H1 (cell line): ENCODE measurements around the gene ZNF473. TPM values are rescaled to one million over a fixed set of nuclear protein-coding genes. Genes with fewer than 3 reads are reported as not detected.
"Not testable (repeated sequence)": the region's sequence is repeated elsewhere in the genome, so short reads cannot be mapped to it uniquely, and the experiment has no call there.

Source experiments
- CTCF ChIA-PET: fragments of 300-600 bp; sonication (Branson Sonifier 250); formaldehyde crosslinking; loops from one replicate; lab custom pipeline; 2021; ENCODE audit not compliant: partially characterized antibody; lab: Charles Lee
- POLR2A ChIA-PET: fragments of 300-600 bp; sonication (Branson Sonifier 250); formaldehyde crosslinking; loops from one replicate; lab custom pipeline; 2021; ENCODE audit warnings: inconsistent platforms; ENCODE audit not compliant: partially characterized antibody; lab: Charles Lee
- DNase-seq, 2 experiments: peaks; one replicate each; pipeline versions ENCODE4 v3.0.0 to v3.0.0-alpha.2; 2010 to 2022; ENCODE audit warnings: low spot score in 2 of 2, low read depth in 1 of 2, mixed read lengths in 1 of 2
- FAIRE-seq: peaks from 2 replicates; lab custom pipeline; 2011; peaks lifted over from hg19 to GRCh38; lab: Jason Lieb, UNC
- H2AFZ ChIP-seq: 2 replicates; pipeline ENCODE4 v1.8.1; 2012; ENCODE audit warnings: low read length, inconsistent platforms
- H2AK5ac ChIP-seq: 2 replicates; pipeline ENCODE4 v1.6.1; 2013; ENCODE audit warnings: low read depth, low read length
- H2BK120ac ChIP-seq: replicated peaks from 2 replicates; pipeline ENCODE3; 2013; ENCODE audit warnings: low read depth, low read length, inconsistent platforms
- H2BK12ac ChIP-seq: 2 replicates; pipeline ENCODE4 v1.6.1; 2013; ENCODE audit warnings: low read depth, low read length
- H2BK15ac ChIP-seq: 2 replicates; pipeline ENCODE4 v1.6.1; 2013; ENCODE audit warnings: low read length
- H2BK20ac ChIP-seq: 2 replicates; pipeline ENCODE4 v1.6.1; 2013; ENCODE audit warnings: low read length
- H2BK5ac ChIP-seq: 2 replicates; pipeline ENCODE4 v1.6.1; 2013; ENCODE audit warnings: low read depth, low read length
- H3K14ac ChIP-seq: 2 replicates; pipeline ENCODE4 v1.6.1; 2013; ENCODE audit warnings: inconsistent platforms; ENCODE audit not compliant: insufficient read length
- H3K18ac ChIP-seq: 2 replicates; pipeline ENCODE4 v1.6.1; 2013; ENCODE audit warnings: low read length; ENCODE audit errors: extremely low read depth
- H3K23ac ChIP-seq: 2 replicates; pipeline ENCODE4 v1.6.1; 2013; ENCODE audit warnings: inconsistent platforms; ENCODE audit not compliant: insufficient read length
- H3K23me2 ChIP-seq: 2 replicates; pipeline ENCODE4 v1.6.1; 2013; ENCODE audit warnings: low read depth, low read length
- H3K27ac ChIP-seq: 2 replicates; pipeline ENCODE4 v1.6.1; 2011; ENCODE audit warnings: low read depth, low read length, inconsistent platforms
- H3K27me3 ChIP-seq, 4 experiments: replicated peaks in 1 of 4; 1 replicate in 1 of 4; 2 replicates in 3 of 4; pipeline versions ENCODE4 v1.6.1 to v1.8.1; 2011 to 2013; ENCODE audit warnings: low read length in 3 of 4, mild to moderate bottlenecking in 3 of 4, inconsistent platforms in 2 of 4, mixed read lengths in 2 of 4, moderate library complexity in 1 of 4; ENCODE audit not compliant: control insufficient read depth in 3 of 4, insufficient read depth in 3 of 4; ENCODE audit errors: extremely low read depth in 1 of 4
- H3K36me3 ChIP-seq, 4 experiments: 2 replicates each; pipeline versions ENCODE4 v1.6.1 to v1.8.1; 2011 to 2013; ENCODE audit warnings: mild to moderate bottlenecking in 4 of 4, low read length in 3 of 4, moderate library complexity in 2 of 4, control low read depth in 1 of 4, inconsistent platforms in 1 of 4; ENCODE audit not compliant: insufficient read depth in 4 of 4, control insufficient read depth in 2 of 4
- H3K4ac ChIP-seq: replicated peaks from 2 replicates; pipeline ENCODE3; 2013; ENCODE audit warnings: low read length, low read depth, mixed read lengths, inconsistent platforms; ENCODE audit not compliant: insufficient read length
- H3K4me1 ChIP-seq, 4 experiments: replicated peaks in 1 of 4; 1 replicate in 1 of 4; 2 replicates in 3 of 4; pipeline versions ENCODE4 v1.6.1 to v1.8.1; 2011 to 2013; ENCODE audit warnings: low read length in 3 of 4, inconsistent platforms in 2 of 4, mixed read lengths in 1 of 4; ENCODE audit not compliant: insufficient read depth in 4 of 4, control insufficient read depth in 3 of 4
- H3K4me2 ChIP-seq, 2 experiments: 2 replicates each; pipeline versions ENCODE4 v1.6.1 to v1.8.1; 2011 to 2013; ENCODE audit warnings: low read depth in 2 of 2, low read length in 2 of 2, control low read depth in 1 of 2, inconsistent platforms in 1 of 2, mild to moderate bottlenecking in 1 of 2; ENCODE audit not compliant: insufficient read depth in 1 of 2
- H3K4me3 ChIP-seq, 4 experiments: fragments of 200-600, 300-600 bp in 1 of 4; sonication (generic), shearing (Covaris generic), sonication (Bioruptor Twin) in 1 of 4; 2 replicates each; pipeline versions ENCODE4 v1.5.1 to v1.8.1; 2011 to 2016; ENCODE audit warnings: low read length in 4 of 4, low read depth in 3 of 4, control low read depth in 2 of 4, inconsistent platforms in 2 of 4, mild to moderate bottlenecking in 2 of 4, mixed read lengths in 1 of 4, moderate library complexity in 1 of 4; ENCODE audit not compliant: insufficient read depth in 2 of 4; ENCODE audit errors: extremely low read depth in 1 of 4
- H3K56ac ChIP-seq: replicated peaks from 2 replicates; pipeline ENCODE3; 2013; ENCODE audit warnings: low read depth, mild to moderate bottlenecking, mixed read lengths, low read length, inconsistent platforms; ENCODE audit not compliant: insufficient read length
- H3K79me1 ChIP-seq: 2 replicates; pipeline ENCODE4 v1.6.1; 2013; ENCODE audit warnings: low read depth, low read length, control low read depth
- H3K79me2 ChIP-seq, 2 experiments: 2 replicates each; pipeline versions ENCODE4 v1.6.1 to v1.8.1; 2012 to 2013; ENCODE audit warnings: low read length in 2 of 2, mild to moderate bottlenecking in 2 of 2, inconsistent platforms in 1 of 2; ENCODE audit not compliant: insufficient read depth in 2 of 2, control insufficient read depth in 1 of 2
- H3K9ac ChIP-seq, 4 experiments: replicated peaks in 1 of 4; 1 replicate in 1 of 4; 2 replicates in 3 of 4; pipeline versions ENCODE4 v1.6.1 to v1.8.1; 2011 to 2013; ENCODE audit warnings: low read depth in 3 of 4, low read length in 3 of 4, control low read depth in 2 of 4, mild to moderate bottlenecking in 2 of 4, moderate library complexity in 2 of 4, inconsistent platforms in 1 of 4; ENCODE audit errors: extremely low read depth in 1 of 4
- H3K9me3 ChIP-seq, 2 experiments: 2 replicates each; pipeline versions ENCODE4 v1.6.1 to v1.8.1; 2012 to 2013; ENCODE audit warnings: mild to moderate bottlenecking in 2 of 2, moderate library complexity in 2 of 2, control low read depth in 1 of 2, inconsistent platforms in 1 of 2, low read depth in 1 of 2, low read length in 1 of 2, mixed read lengths in 1 of 2; ENCODE audit not compliant: insufficient read depth in 2 of 2
- H4K20me1 ChIP-seq, 2 experiments: replicated peaks in 1 of 2; 2 replicates each; pipeline versions ENCODE3 to v1.8.1; 2011 to 2013; ENCODE audit warnings: inconsistent platforms in 2 of 2, low read length in 2 of 2, mild to moderate bottlenecking in 1 of 2; ENCODE audit not compliant: insufficient read depth in 2 of 2, control insufficient read depth in 1 of 2
- H4K5ac ChIP-seq: 2 replicates; pipeline ENCODE4 v1.6.1; 2013; ENCODE audit warnings: low read length, low read depth, mixed read lengths, inconsistent platforms; ENCODE audit not compliant: insufficient read length
- H4K8ac ChIP-seq: 2 replicates; pipeline ENCODE4 v1.8.0; 2013; ENCODE audit warnings: mild to moderate bottlenecking, moderate library complexity, low read length, inconsistent platforms; ENCODE audit not compliant: insufficient read depth; ENCODE audit errors: extremely low read depth
- H4K91ac ChIP-seq: replicated peaks from 2 replicates; pipeline ENCODE3; 2013; ENCODE audit warnings: low read length, mixed read lengths, inconsistent platforms; ENCODE audit not compliant: insufficient read length
- WGBS, 2 experiments: shearing (Covaris generic) in 1 of 2; methylation state at CpG; one replicate each; pipeline versions ENCODE4 v1.1.6 to v1.1.7; 2013 to 2015; ENCODE audit warnings: low lambda C conversion rate in 2 of 2, mixed read lengths in 2 of 2, inconsistent platforms in 1 of 2, low coverage in 1 of 2, missing lambda C conversion rate in 1 of 2; ENCODE audit not compliant: insufficient replicate concordance in 2 of 2, insufficient coverage in 1 of 2, insufficient read length in 1 of 2; ENCODE audit errors: extremely low coverage in 1 of 2, missing lambda C conversion rate in 1 of 2; 5-methylcytosine and 5-hydroxymethylcytosine counted together
- polyA plus RNA-seq, 7 experiments: library from polyadenylated mRNA; depleted of rRNA in 3 of 7; stranded (reverse) in 5 of 7; unstranded in 2 of 7; fragments of >200 nt in 5 of 7; fragments of 200-250 nt in 2 of 7; gene quantifications; 1 replicate in 5 of 7; 2 replicates in 1 of 7; 4 replicates in 1 of 7; pipeline versions ENCODE4 v1.2.1 to v1.2.3, GENCODE V29; 2011 to 2013; ENCODE audit warnings: missing spikeins in 2 of 7, mixed read lengths in 2 of 7
- total RNA-seq: library from RNA; stranded (reverse); fragmentation: NEBNext Ultra II Directional; extraction: Animal tissue kit (Norgen Biotek cat#: 25700); gene quantifications from 2 replicates; pipeline ENCODE4 v1.2.1, GENCODE V29; 2021

The ZNF473 gene
- total and polyA plus RNA-seq, 2 of the 8 experiments (the other 6 are each of a cell fraction or from before 2014, with no cell fraction given), result 5.2 to 11.7 TPM

DNA sequence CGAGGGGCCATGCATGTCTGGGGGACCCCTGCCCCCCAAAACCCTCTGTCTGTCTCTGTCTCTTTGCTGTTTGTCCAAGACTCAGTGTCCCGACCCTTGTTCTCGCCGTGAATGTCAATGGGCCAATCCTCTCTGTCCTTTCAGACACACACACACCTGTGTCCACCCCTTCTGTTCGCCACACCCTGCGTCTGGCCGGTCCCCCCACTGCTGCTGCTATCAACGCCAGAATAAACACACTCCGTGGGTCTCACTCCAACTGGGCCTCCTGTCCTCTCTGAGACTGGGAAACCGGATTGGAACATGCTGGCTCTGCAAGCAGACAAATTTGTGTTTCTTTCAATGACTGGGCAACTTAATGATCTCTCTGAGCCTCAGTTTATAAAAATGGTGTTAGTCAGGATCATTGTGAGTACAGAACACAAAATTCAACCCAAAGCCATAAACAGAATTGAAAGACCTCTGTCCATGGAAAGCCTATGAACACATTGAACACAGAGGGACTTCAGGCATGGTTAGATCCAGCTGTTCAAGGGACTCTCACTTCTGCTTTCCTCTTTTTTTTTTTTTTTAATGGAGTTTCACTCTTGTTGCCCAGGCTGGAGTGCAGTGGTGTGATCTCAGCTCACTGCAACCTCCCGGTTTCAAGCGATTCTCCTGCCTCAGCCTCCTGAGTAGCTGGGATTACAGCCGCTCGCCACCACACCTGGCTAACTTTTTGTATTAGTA lies 50.0 kb downstream of the ZNF473 start:
- H3K23me2 ChIP-seq, H4K8ac ChIP-seq, H3K23ac ChIP-seq, H3K4me2 ChIP-seq, H2BK12ac ChIP-seq, H3K4me1 ChIP-seq, H2AFZ ChIP-seq, H3K9ac ChIP-seq, H2BK120ac ChIP-seq, H4K91ac ChIP-seq, H4K20me1 ChIP-seq, H2BK15ac ChIP-seq, H2AK5ac ChIP-seq, H4K5ac ChIP-seq, H3K14ac ChIP-seq, H3K36me3 ChIP-seq, H2BK20ac ChIP-seq, H3K27me3 ChIP-seq, H3K4me3 ChIP-seq, DNase-seq, H2BK5ac ChIP-seq, H3K27ac ChIP-seq, H3K18ac ChIP-seq, H3K79me2 ChIP-seq, CTCF ChIA-PET, FAIRE-seq, H3K79me1 ChIP-seq, H3K4ac ChIP-seq, POLR2A ChIA-PET, H3K56ac ChIP-seq: not testable (repeated sequence)
- H3K9me3 ChIP-seq, result peaks cover 12 to 52% of the 10 kb centered on the region in 2 experiments; a peak in 3 of 4 replicates
- 81% methylated on average over 14 of the region's 14 CpGs; no CpG with 5 or more reads in 1 of the 2 experiments for WGBS, 2 experiments
